Measurements from ENCODE around the gene SLC7A1. TPM values are rescaled to one million over a fixed set of nuclear protein-coding genes. Genes with fewer than 3 reads are reported as not detected.

Gene SLC7A1
- total and polyA plus RNA-seq, 2 of the 8 experiments (the other 6 are each of a cell fraction or from before 2014, with no cell fraction given), result 26.8 to 114 TPM

DNA sequence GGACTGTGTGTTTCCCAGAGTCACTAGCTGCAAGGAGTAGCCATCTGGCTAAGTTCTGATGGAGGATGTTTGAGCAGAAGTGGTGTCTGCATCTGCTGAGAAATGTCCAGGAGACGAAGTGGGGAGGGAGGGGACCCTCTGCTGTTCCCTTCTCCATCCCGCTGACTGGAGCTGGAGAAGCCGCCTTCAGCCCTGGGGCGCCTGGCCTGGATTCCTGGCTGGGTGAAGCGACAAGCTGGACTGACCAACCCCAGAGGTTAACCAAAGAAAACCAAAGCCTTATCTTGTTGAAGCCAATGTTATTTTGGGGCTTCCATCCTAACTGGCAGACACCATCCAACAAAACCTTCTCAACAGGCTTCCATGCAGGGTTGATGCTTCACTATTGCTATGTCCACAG is 67.6 kb downstream of the SLC7A1 start (continued):
- TF ChIP-seq, protein P1, sequence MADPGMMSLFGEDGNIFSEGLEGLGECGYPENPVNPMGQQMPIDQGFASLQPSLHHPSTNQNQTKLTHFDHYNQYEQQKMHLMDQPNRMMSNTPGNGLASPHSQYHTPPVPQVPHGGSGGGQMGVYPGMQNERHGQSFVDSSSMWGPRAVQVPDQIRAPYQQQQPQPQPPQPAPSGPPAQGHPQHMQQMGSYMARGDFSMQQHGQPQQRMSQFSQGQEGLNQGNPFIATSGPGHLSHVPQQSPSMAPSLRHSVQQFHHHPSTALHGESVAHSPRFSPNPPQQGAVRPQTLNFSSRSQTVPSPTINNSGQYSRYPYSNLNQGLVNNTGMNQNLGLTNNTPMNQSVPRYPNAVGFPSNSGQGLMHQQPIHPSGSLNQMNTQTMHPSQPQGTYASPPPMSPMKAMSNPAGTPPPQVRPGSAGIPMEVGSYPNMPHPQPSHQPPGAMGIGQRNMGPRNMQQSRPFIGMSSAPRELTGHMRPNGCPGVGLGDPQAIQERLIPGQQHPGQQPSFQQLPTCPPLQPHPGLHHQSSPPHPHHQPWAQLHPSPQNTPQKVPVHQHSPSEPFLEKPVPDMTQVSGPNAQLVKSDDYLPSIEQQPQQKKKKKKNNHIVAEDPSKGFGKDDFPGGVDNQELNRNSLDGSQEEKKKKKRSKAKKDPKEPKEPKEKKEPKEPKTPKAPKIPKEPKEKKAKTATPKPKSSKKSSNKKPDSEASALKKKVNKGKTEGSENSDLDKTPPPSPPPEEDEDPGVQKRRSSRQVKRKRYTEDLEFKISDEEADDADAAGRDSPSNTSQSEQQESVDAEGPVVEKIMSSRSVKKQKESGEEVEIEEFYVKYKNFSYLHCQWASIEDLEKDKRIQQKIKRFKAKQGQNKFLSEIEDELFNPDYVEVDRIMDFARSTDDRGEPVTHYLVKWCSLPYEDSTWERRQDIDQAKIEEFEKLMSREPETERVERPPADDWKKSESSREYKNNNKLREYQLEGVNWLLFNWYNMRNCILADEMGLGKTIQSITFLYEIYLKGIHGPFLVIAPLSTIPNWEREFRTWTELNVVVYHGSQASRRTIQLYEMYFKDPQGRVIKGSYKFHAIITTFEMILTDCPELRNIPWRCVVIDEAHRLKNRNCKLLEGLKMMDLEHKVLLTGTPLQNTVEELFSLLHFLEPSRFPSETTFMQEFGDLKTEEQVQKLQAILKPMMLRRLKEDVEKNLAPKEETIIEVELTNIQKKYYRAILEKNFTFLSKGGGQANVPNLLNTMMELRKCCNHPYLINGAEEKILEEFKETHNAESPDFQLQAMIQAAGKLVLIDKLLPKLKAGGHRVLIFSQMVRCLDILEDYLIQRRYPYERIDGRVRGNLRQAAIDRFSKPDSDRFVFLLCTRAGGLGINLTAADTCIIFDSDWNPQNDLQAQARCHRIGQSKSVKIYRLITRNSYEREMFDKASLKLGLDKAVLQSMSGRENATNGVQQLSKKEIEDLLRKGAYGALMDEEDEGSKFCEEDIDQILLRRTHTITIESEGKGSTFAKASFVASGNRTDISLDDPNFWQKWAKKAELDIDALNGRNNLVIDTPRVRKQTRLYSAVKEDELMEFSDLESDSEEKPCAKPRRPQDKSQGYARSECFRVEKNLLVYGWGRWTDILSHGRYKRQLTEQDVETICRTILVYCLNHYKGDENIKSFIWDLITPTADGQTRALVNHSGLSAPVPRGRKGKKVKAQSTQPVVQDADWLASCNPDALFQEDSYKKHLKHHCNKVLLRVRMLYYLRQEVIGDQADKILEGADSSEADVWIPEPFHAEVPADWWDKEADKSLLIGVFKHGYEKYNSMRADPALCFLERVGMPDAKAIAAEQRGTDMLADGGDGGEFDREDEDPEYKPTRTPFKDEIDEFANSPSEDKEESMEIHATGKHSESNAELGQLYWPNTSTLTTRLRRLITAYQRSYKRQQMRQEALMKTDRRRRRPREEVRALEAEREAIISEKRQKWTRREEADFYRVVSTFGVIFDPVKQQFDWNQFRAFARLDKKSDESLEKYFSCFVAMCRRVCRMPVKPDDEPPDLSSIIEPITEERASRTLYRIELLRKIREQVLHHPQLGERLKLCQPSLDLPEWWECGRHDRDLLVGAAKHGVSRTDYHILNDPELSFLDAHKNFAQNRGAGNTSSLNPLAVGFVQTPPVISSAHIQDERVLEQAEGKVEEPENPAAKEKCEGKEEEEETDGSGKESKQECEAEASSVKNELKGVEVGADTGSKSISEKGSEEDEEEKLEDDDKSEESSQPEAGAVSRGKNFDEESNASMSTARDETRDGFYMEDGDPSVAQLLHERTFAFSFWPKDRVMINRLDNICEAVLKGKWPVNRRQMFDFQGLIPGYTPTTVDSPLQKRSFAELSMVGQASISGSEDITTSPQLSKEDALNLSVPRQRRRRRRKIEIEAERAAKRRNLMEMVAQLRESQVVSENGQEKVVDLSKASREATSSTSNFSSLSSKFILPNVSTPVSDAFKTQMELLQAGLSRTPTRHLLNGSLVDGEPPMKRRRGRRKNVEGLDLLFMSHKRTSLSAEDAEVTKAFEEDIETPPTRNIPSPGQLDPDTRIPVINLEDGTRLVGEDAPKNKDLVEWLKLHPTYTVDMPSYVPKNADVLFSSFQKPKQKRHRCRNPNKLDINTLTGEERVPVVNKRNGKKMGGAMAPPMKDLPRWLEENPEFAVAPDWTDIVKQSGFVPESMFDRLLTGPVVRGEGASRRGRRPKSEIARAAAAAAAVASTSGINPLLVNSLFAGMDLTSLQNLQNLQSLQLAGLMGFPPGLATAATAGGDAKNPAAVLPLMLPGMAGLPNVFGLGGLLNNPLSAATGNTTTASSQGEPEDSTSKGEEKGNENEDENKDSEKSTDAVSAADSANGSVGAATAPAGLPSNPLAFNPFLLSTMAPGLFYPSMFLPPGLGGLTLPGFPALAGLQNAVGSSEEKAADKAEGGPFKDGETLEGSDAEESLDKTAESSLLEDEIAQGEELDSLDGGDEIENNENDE (IDR thresholded peaks at IDR 0.05; ENCODE audit: insufficient replicate concordance, low read length), result no peak
- TF ChIP-seq CHD1 (IDR thresholded peaks at IDR 0.05; ENCODE audit: low read depth, low read length) (no peak), EZH2 (IDR thresholded peaks at IDR 0.05; ENCODE audit: low read depth, low read length, severe bottlenecking) (no peak), EGR1 (IDR thresholded peaks at IDR 0.05; ENCODE audit: borderline replicate concordance, low read depth, low read length) (no peak), POLR2A (IDR thresholded peaks at IDR 0.05; ENCODE audit: control extremely low read depth in 1 of 2, low read depth in 2 of 2, low read length in 2 of 2) (no peak), YY1 (IDR thresholded peaks at IDR 0.05; ENCODE audit: low read depth, low read length) (no peak), GTF2F1 (IDR thresholded peaks at IDR 0.05; ENCODE audit: borderline replicate concordance, low read depth, low read length) (no peak), TAF1 (IDR thresholded peaks at IDR 0.05; ENCODE audit: low read depth, low read length) (no peak), TBP (IDR thresholded peaks at IDR 0.05; ENCODE audit: low read depth, low read length) (no peak), SUZ12 (IDR thresholded peaks at IDR 0.05; ENCODE audit: low read length) (no peak), BRCA1 (IDR thresholded peaks at IDR 0.05; ENCODE audit: low read depth, low read length) (no peak), TCF12 (IDR thresholded peaks at IDR 0.05; ENCODE audit: low read depth, low read length) (no peak), JUN (IDR thresholded peaks at IDR 0.05; ENCODE audit: low read depth, low read length) (no peak), SRF (IDR thresholded peaks at IDR 0.05; ENCODE audit: low read depth, low read length) (no peak)

Measured in H1 (cell line).